ENCODE results near the gene ARFGEF2. TPM values are rescaled to one million over a fixed set of nuclear protein-coding genes. Genes with fewer than 3 reads are reported as not detected.

ARFGEF2 gene
- total and polyA plus RNA-seq, 2 donors from 2014 or later: 7.4 to 36.9 TPM

- FAIRE-seq: no peak
- no peak for DNase-seq
- Histone ChIP-seq H3K4me1 (ENCODE audit: control insufficient read depth in 2 of 3, insufficient read depth in 2 of 3, low read depth in 1 of 3, low read length in 3 of 3) (no peaks in the 10 kb centered on the region), H3K9ac (ENCODE audit: low read length in 3 of 3) (no peak overlapping the region), H3K36me3 (ENCODE audit: control insufficient read depth in 2 of 3, insufficient read depth in 3 of 3, low read length in 3 of 3) (peaks cover 8 to 28% (median 19%) of the 10 kb centered on the region in 3 donors), H3K4me3 (ENCODE audit: low read length in 3 of 3) (no peak overlapping the region), H3K9me3 (ENCODE audit: control insufficient read depth in 2 of 3, insufficient read depth in 1 of 3, low read length in 3 of 3) (no peaks in the 10 kb centered on the region), H3K27ac (ENCODE audit: low read depth in 2 of 2, low read length in 2 of 2) (no peak overlapping the region), H3K27me3 (ENCODE audit: control insufficient read depth, insufficient read depth, low read length) (no peaks in the 10 kb centered on the region)
- TF ChIP-seq CTCF (IDR thresholded peaks at IDR 0.05; ENCODE audit: borderline replicate concordance, extremely low read depth, insufficient read depth): no peak
- intact Hi-C loops (cut with DNase I): no loop called here
Observed at GRCh38 chr20:48965189-48965910, 43.8 kb downstream of the ARFGEF2 start.

GRCh38 chr20:48970681-48971365 lies 49.3 kb downstream of the ARFGEF2 start:
- H3K4me1 ChIP-seq (ENCODE audit: control insufficient read depth in 2 of 3, insufficient read depth in 2 of 3, low read depth in 1 of 3, low read length in 3 of 3): no peaks in the 10 kb centered on the region
- no peak overlapping the region for H3K27ac ChIP-seq (ENCODE audit: low read depth in 2 of 2, low read length in 2 of 2)
- no peak for FAIRE-seq
- intact Hi-C loops (cut with DNase I): no loop called here
- H3K9ac ChIP-seq (ENCODE audit: low read length in 3 of 3): no peak overlapping the region
- no peak for TF ChIP-seq CTCF (IDR thresholded peaks at IDR 0.05; ENCODE audit: borderline replicate concordance, extremely low read depth, insufficient read depth)
- no peak overlapping the region for H3K4me3 ChIP-seq (ENCODE audit: low read length in 3 of 3)
- peaks cover 11 to 45% (median 34%) of the 10 kb centered on the region in 3 donors for H3K36me3 ChIP-seq (ENCODE audit: control insufficient read depth in 2 of 3, insufficient read depth in 3 of 3, low read length in 3 of 3)
- DNase-seq: no peak
- H3K9me3 ChIP-seq (ENCODE audit: control insufficient read depth in 2 of 3, insufficient read depth in 1 of 3, low read length in 3 of 3): no peaks in the 10 kb centered on the region
- H3K27me3 ChIP-seq (ENCODE audit: control insufficient read depth, insufficient read depth, low read length): no peaks in the 10 kb centered on the region

- no peaks in the 10 kb centered on the region for H3K4me1 ChIP-seq (ENCODE audit: control insufficient read depth in 2 of 3, insufficient read depth in 2 of 3, low read depth in 1 of 3, low read length in 3 of 3)
- FAIRE-seq: no peak
- no peak overlapping the region for H3K9ac ChIP-seq (ENCODE audit: low read length in 3 of 3)
- no peaks in the 10 kb centered on the region for H3K9me3 ChIP-seq (ENCODE audit: control insufficient read depth in 2 of 3, insufficient read depth in 1 of 3, low read length in 3 of 3)
- TF ChIP-seq CTCF (IDR thresholded peaks at IDR 0.05; ENCODE audit: borderline replicate concordance, extremely low read depth, insufficient read depth): no peak
- DNase-seq: no peak
- H3K4me3 ChIP-seq (ENCODE audit: low read length in 3 of 3): no peak overlapping the region
- H3K36me3 ChIP-seq (ENCODE audit: control insufficient read depth in 2 of 3, insufficient read depth in 3 of 3, low read length in 3 of 3): peaks cover 14 to 47% (median 37%) of the 10 kb centered on the region in 3 donors
- intact Hi-C loops (cut with DNase I): no loop called here
- H3K27ac ChIP-seq (ENCODE audit: low read depth in 2 of 2, low read length in 2 of 2): no peak overlapping the region
- no peaks in the 10 kb centered on the region for H3K27me3 ChIP-seq (ENCODE audit: control insufficient read depth, insufficient read depth, low read length)
Observed at GRCh38 chr20:48971956-48972355, 50.4 kb downstream of the ARFGEF2 start.
